AG09309 (cell line): ENCODE data around the gene CNN2.

ENCODE experiments used
- DNase-seq: peaks from one replicate; pipeline ENCODE4 v3.0.0-alpha.2; 2010; ENCODE audit warnings: low read depth
- H3K4me3 ChIP-seq: 2 replicates; pipeline ENCODE4 v1.5.1; 2011; ENCODE audit warnings: mild to moderate bottlenecking, low read depth, low read length, moderate library complexity; ENCODE audit not compliant: control insufficient read depth
- CTCF ChIP-seq: IDR thresholded peaks from 2 replicates; pipeline ENCODE4 v1.5.1; 2011; ENCODE audit warnings: mild to moderate bottlenecking, low read depth, low read length, inconsistent platforms; ENCODE audit not compliant: insufficient read depth, control insufficient read depth; ENCODE audit errors: missing control alignments

Gene CNN2

GRCh38 chr19:984165-984967, 42.0 kb upstream of the CNN2 start, which contains the start of gene WDR18:
WDR18 (plus strand) TSS chr19:984345; CDS start chr19:984354, 9 bp downstream.
- H3K4me3 ChIP-seq, result peak within 1 kb of the TSS; percentile 93
- DNase-seq, result peak; percentile 17
- no peak for TF ChIP-seq CTCF

- H3K4me3 ChIP-seq, result no peak overlapping the region
- no peak for TF ChIP-seq CTCF
Observed at GRCh38 chr19:986083-986482, 40.3 kb upstream of the CNN2 start.

GRCh38 chr19:988081-988480, 38.3 kb upstream of the CNN2 start:
- no peak overlapping the region for H3K4me3 ChIP-seq
- TF ChIP-seq CTCF, result no peak
- no peak for DNase-seq

More at GRCh38 chr19:986083-986482, 40.3 kb upstream of the CNN2 start:
- DNase-seq, result no peak

GRCh38 chr19:988510-988909, 37.9 kb upstream of the CNN2 start:
- no peak for TF ChIP-seq CTCF
- no peak for DNase-seq
- H3K4me3 ChIP-seq, result no peak overlapping the region

- TF ChIP-seq CTCF, result peak; percentile 29
- no peak for DNase-seq
- no peak overlapping the region for H3K4me3 ChIP-seq
Observed at GRCh38 chr19:989381-990081, 36.9 kb upstream of the CNN2 start.

GRCh38 chr19:990119-990571, 36.3 kb upstream of the CNN2 start:
- no peak overlapping the region for H3K4me3 ChIP-seq
- DNase-seq, result no peak
- no peak for TF ChIP-seq CTCF
